ENCODE data around the gene ZBTB37.
"Not testable (repeated sequence)": the region's sequence is repeated elsewhere in the genome, so short reads cannot be mapped to it uniquely, and the experiment has no call there.

The ZBTB37 gene

GRCh38 chr1:173871500-173871899 lies 3.3 kb downstream of the ZBTB37 start:
- Histone ChIP-seq H3K4me1 (ENCODE audit: insufficient read depth, low read length) (peaks cover 4% of the 10 kb centered on the region), H3K9me3 (ENCODE audit: control insufficient read depth, insufficient read depth, low read length) (no peaks in the 10 kb centered on the region), H3K9ac (ENCODE audit: low read depth, low read length) (no peak overlapping the region), H3K36me3 (ENCODE audit: insufficient read depth, low read length) (peaks cover 21% of the 10 kb centered on the region)

- H3K9ac ChIP-seq (ENCODE audit: low read depth, low read length), result no peak overlapping the region
- H3K4me1 ChIP-seq (ENCODE audit: insufficient read depth, low read length), result no peaks in the 10 kb centered on the region
- peaks cover 7% of the 10 kb centered on the region; the same call in 1 of the 2 replicates for H3K36me3 ChIP-seq (ENCODE audit: insufficient read depth, low read length)
- H3K9me3 ChIP-seq (ENCODE audit: control insufficient read depth, insufficient read depth, low read length), result no peaks in the 10 kb centered on the region
These were observed 8.6 kb downstream of the ZBTB37 start for GRCh38 chr1:173876732-173877131.

- peaks cover 5% of the 10 kb centered on the region; the same call in 1 of the 2 replicates for H3K36me3 ChIP-seq (ENCODE audit: insufficient read depth, low read length)
- H3K9ac ChIP-seq (ENCODE audit: low read depth, low read length), result no peak overlapping the region
- H3K9me3 ChIP-seq (ENCODE audit: control insufficient read depth, insufficient read depth, low read length), result no peaks in the 10 kb centered on the region
- H3K4me1 ChIP-seq (ENCODE audit: insufficient read depth, low read length), result no peaks in the 10 kb centered on the region
These were observed 10.1 kb downstream of the ZBTB37 start for GRCh38 chr1:173878251-173878650.

- not testable (repeated sequence) for H3K9me3 ChIP-seq (ENCODE audit: control insufficient read depth, insufficient read depth, low read length); H3K4me1 ChIP-seq (ENCODE audit: insufficient read depth, low read length); H3K36me3 ChIP-seq (ENCODE audit: insufficient read depth, low read length); H3K9ac ChIP-seq (ENCODE audit: low read depth, low read length)
These were observed 12.9 kb downstream of the ZBTB37 start for GRCh38 chr1:173881117-173881516.

GRCh38 chr1:173884701-173885100 lies 16.5 kb downstream of the ZBTB37 start:
- Histone ChIP-seq H3K4me1 (ENCODE audit: insufficient read depth, low read length) (peaks cover 29% of the 10 kb centered on the region), H3K36me3 (ENCODE audit: insufficient read depth, low read length) (peaks cover 4% of the 10 kb centered on the region; the same call in 1 of the 2 replicates), H3K9me3 (ENCODE audit: control insufficient read depth, insufficient read depth, low read length) (no peaks in the 10 kb centered on the region), H3K9ac (ENCODE audit: low read depth, low read length) (no peak overlapping the region)

GRCh38 chr1:173886746-173887611 lies 18.8 kb downstream of the ZBTB37 start:
- Histone ChIP-seq H3K9me3 (ENCODE audit: control insufficient read depth, insufficient read depth, low read length) (no peaks in the 10 kb centered on the region), H3K36me3 (ENCODE audit: insufficient read depth, low read length) (peaks cover 4% of the 10 kb centered on the region; the same call in 1 of the 2 replicates), H3K9ac (ENCODE audit: low read depth, low read length) (no peak overlapping the region), H3K4me1 (ENCODE audit: insufficient read depth, low read length) (peaks cover 32% of the 10 kb centered on the region)

GRCh38 chr1:173887627-173888026 lies 19.4 kb downstream of the ZBTB37 start:
- Histone ChIP-seq H3K36me3 (ENCODE audit: insufficient read depth, low read length) (peaks cover 4% of the 10 kb centered on the region; the same call in 1 of the 2 replicates), H3K9ac (ENCODE audit: low read depth, low read length) (no peak overlapping the region), H3K4me1 (ENCODE audit: insufficient read depth, low read length) (peaks cover 32% of the 10 kb centered on the region), H3K9me3 (ENCODE audit: control insufficient read depth, insufficient read depth, low read length) (no peaks in the 10 kb centered on the region)

GRCh38 chr1:173888749-173889148 lies 20.6 kb downstream of the ZBTB37 start:
- Histone ChIP-seq H3K4me1 (ENCODE audit: insufficient read depth, low read length) (peaks cover 32% of the 10 kb centered on the region), H3K9me3 (ENCODE audit: control insufficient read depth, insufficient read depth, low read length) (no peaks in the 10 kb centered on the region), H3K9ac (ENCODE audit: low read depth, low read length) (no peak overlapping the region), H3K36me3 (ENCODE audit: insufficient read depth, low read length) (peaks cover 4% of the 10 kb centered on the region; the same call in 1 of the 2 replicates)

- H3K9ac ChIP-seq (ENCODE audit: low read depth, low read length), result no peak overlapping the region
- H3K36me3 ChIP-seq (ENCODE audit: insufficient read depth, low read length), result peaks cover 4% of the 10 kb centered on the region; the same call in 1 of the 2 replicates
- no peaks in the 10 kb centered on the region for H3K9me3 ChIP-seq (ENCODE audit: control insufficient read depth, insufficient read depth, low read length)
- peaks cover 32% of the 10 kb centered on the region for H3K4me1 ChIP-seq (ENCODE audit: insufficient read depth, low read length)
These were observed 21.7 kb downstream of the ZBTB37 start for GRCh38 chr1:173889885-173890284.

GRCh38 chr1:173893611-173894010 lies 25.4 kb downstream of the ZBTB37 start:
- Histone ChIP-seq H3K9ac (ENCODE audit: low read depth, low read length) (no peak overlapping the region), H3K4me1 (ENCODE audit: insufficient read depth, low read length) (peaks cover 12% of the 10 kb centered on the region; the same call in 1 of the 2 replicates), H3K9me3 (ENCODE audit: control insufficient read depth, insufficient read depth, low read length) (no peaks in the 10 kb centered on the region), H3K36me3 (ENCODE audit: insufficient read depth, low read length) (no peaks in the 10 kb centered on the region)

- no peaks in the 10 kb centered on the region for H3K9me3 ChIP-seq (ENCODE audit: control insufficient read depth, insufficient read depth, low read length)
- H3K36me3 ChIP-seq (ENCODE audit: insufficient read depth, low read length), result no peaks in the 10 kb centered on the region
- no peak overlapping the region for H3K9ac ChIP-seq (ENCODE audit: low read depth, low read length)
- H3K4me1 ChIP-seq (ENCODE audit: insufficient read depth, low read length), result peaks cover 6% of the 10 kb centered on the region; the same call in 1 of the 2 replicates
These were observed 26.0 kb downstream of the ZBTB37 start for GRCh38 chr1:173894189-173894588.

- Histone ChIP-seq H3K9ac (ENCODE audit: low read depth, low read length) (no peak overlapping the region), H3K9me3 (ENCODE audit: control insufficient read depth, insufficient read depth, low read length) (no peaks in the 10 kb centered on the region), H3K4me1 (ENCODE audit: insufficient read depth, low read length) (peaks cover 27% of the 10 kb centered on the region), H3K36me3 (ENCODE audit: insufficient read depth, low read length) (no peaks in the 10 kb centered on the region)
These were observed 32.2 kb downstream of the ZBTB37 start for GRCh38 chr1:173900427-173900826.

GRCh38 chr1:173900992-173901391 lies 32.8 kb downstream of the ZBTB37 start:
- peaks cover 27% of the 10 kb centered on the region for H3K4me1 ChIP-seq (ENCODE audit: insufficient read depth, low read length)
- H3K9ac ChIP-seq (ENCODE audit: low read depth, low read length), result no peak overlapping the region
- no peaks in the 10 kb centered on the region for H3K36me3 ChIP-seq (ENCODE audit: insufficient read depth, low read length)
- no peaks in the 10 kb centered on the region for H3K9me3 ChIP-seq (ENCODE audit: control insufficient read depth, insufficient read depth, low read length)

GRCh38 chr1:173903827-173904531 lies 35.8 kb downstream of the ZBTB37 start:
- Histone ChIP-seq H3K9me3 (ENCODE audit: control insufficient read depth, insufficient read depth, low read length) (no peaks in the 10 kb centered on the region), H3K4me1 (ENCODE audit: insufficient read depth, low read length) (peaks cover 27% of the 10 kb centered on the region), H3K36me3 (ENCODE audit: insufficient read depth, low read length) (no peaks in the 10 kb centered on the region), H3K9ac (ENCODE audit: low read depth, low read length) (no peak overlapping the region)

- no peak overlapping the region for H3K9ac ChIP-seq (ENCODE audit: low read depth, low read length)
- no peaks in the 10 kb centered on the region for H3K9me3 ChIP-seq (ENCODE audit: control insufficient read depth, insufficient read depth, low read length)
- no peaks in the 10 kb centered on the region for H3K36me3 ChIP-seq (ENCODE audit: insufficient read depth, low read length)
- H3K4me1 ChIP-seq (ENCODE audit: insufficient read depth, low read length), result no peaks in the 10 kb centered on the region
These were observed 44.9 kb downstream of the ZBTB37 start for GRCh38 chr1:173913111-173913510.

All from ES-I3 (cell line).